HG03039 (cell line): ENCODE results near the gene INSM1.

Experiments
- ATAC-seq: cut with Tn5 transposase; IDR thresholded peaks from one replicate; pipeline ENCODE4 v1.9.1; 2021; ENCODE audit warnings: mild to moderate bottlenecking, moderate library complexity; ENCODE audit not compliant: unreplicated experiment

The INSM1 gene

DNA sequence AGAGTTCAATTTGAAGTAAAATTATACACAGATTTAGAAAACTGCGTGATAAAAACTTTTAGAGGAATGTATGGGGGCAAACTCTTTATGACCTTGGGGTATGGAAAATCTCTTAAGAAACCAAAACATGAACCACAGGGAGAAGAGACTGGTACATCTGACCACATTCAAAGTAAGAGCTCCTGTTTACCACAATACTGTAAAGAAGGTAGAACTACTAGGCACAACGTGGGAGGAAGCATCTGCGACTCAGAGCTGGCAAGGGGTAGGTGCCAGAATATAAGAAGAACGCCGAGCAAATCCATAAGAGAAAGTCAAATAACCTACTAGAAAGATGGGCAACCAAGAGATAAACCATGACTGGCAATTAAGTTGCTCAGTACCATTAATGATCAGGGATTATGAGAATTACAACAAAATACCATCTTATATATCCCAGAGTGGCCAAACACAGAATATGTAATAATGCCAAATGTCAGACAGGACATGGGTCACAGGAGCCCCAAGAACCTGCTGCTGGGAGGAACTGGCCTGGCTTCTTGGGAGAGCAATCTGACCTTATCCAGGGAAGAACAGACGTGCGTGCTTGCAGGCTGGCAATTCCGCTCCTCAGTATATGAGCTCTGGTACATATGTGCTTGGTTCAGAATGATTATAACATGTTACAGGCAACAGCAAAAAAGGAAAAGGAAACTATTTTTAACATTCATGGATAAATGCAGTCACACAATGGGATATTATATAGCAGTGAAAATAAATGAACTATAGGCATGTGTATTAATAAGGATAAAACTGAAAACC, 50.2 kb downstream of the INSM1 start:
- ATAC-seq, result no peak
